Spleen (tissue), 7 donors: Measurements from ENCODE around the gene ZSCAN5A.

Experiments
- POLR2A ChIP-seq, 3 donors: fragments of 450-650 bp; IDR thresholded peaks; one replicate each; pipeline ENCODE4 v1.5.1; 2017; ENCODE audit warnings: antibody characterized with exemption in 3 of 3, mild to moderate bottlenecking in 1 of 3
- POLR2AphosphoS5 ChIP-seq, 3 donors: sonication (generic); formaldehyde crosslinking; IDR thresholded peaks; one replicate each; pipeline ENCODE4 v1.5.1; 2017; ENCODE audit warnings: antibody characterized with exemption in 3 of 3
- TF ChIP-seq, protein P1 (sequence below), 11 experiments: fragments of 200-600 bp in 7 of 11; fragments of 450-650 bp in 4 of 11; sonication (generic) in 4 of 11; IDR thresholded peaks in 8 of 11; conservative IDR thresholded peaks in 3 of 11; 1 replicate in 7 of 11; 2 replicates in 4 of 11; pipeline versions ENCODE4 v1.4.0 to v1.8.0; 2016 to 2021; ENCODE audit warnings: antibody characterized with exemption in 11 of 11, inconsistent platforms in 4 of 11, mild to moderate bottlenecking in 1 of 11
- donor health status: DM: no; HTN: no; CAD: no; lungs with moderate emphysema.
- donor health status: DM: no; HTN: no; CAD: no.
- donor health status: DM: no; HTN: no; CAD: no.

DNA sequence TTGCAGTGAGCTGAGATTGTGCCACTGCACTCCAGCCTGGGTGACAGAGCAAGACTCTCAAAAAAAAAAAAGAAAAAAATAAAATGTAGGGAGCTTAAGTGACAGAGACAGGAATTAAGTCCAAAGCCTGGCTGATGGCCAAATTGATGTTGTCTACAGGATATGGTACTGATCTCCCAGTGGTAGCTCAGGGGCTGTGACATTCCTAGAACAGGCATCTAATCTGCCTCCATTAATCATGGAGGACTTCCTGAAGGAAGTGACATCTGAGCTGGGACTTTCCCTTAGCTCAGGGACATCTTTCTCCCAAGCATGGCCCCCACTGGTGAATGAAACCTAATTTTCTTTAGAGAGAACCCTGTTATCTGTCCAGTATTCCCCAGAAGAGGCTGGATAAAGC is 53.5 kb downstream of the ZSCAN5A start:
- TF ChIP-seq POLR2A (IDR thresholded peaks at IDR 0.05) (no peak), POLR2AphosphoS5 (IDR thresholded peaks at IDR 0.05) (no peak)
- TF ChIP-seq, protein P1, sequence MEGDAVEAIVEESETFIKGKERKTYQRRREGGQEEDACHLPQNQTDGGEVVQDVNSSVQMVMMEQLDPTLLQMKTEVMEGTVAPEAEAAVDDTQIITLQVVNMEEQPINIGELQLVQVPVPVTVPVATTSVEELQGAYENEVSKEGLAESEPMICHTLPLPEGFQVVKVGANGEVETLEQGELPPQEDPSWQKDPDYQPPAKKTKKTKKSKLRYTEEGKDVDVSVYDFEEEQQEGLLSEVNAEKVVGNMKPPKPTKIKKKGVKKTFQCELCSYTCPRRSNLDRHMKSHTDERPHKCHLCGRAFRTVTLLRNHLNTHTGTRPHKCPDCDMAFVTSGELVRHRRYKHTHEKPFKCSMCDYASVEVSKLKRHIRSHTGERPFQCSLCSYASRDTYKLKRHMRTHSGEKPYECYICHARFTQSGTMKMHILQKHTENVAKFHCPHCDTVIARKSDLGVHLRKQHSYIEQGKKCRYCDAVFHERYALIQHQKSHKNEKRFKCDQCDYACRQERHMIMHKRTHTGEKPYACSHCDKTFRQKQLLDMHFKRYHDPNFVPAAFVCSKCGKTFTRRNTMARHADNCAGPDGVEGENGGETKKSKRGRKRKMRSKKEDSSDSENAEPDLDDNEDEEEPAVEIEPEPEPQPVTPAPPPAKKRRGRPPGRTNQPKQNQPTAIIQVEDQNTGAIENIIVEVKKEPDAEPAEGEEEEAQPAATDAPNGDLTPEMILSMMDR (IDR thresholded peaks at IDR 0.05 in 8 of 11, conservative IDR thresholded peaks at IDR 0.05 in 3 of 11) = no peak
